NCI-H2196 treated with DMSO at 0.1 percent for 48 hours (cell line): ENCODE results near the gene TLL2.

Experiments
- DNase-seq: peaks from one replicate; lab custom pipeline; 2025; ENCODE audit not compliant: unreplicated experiment; lab: John Stamatoyannopoulos, UW

The TLL2 gene

DNA sequence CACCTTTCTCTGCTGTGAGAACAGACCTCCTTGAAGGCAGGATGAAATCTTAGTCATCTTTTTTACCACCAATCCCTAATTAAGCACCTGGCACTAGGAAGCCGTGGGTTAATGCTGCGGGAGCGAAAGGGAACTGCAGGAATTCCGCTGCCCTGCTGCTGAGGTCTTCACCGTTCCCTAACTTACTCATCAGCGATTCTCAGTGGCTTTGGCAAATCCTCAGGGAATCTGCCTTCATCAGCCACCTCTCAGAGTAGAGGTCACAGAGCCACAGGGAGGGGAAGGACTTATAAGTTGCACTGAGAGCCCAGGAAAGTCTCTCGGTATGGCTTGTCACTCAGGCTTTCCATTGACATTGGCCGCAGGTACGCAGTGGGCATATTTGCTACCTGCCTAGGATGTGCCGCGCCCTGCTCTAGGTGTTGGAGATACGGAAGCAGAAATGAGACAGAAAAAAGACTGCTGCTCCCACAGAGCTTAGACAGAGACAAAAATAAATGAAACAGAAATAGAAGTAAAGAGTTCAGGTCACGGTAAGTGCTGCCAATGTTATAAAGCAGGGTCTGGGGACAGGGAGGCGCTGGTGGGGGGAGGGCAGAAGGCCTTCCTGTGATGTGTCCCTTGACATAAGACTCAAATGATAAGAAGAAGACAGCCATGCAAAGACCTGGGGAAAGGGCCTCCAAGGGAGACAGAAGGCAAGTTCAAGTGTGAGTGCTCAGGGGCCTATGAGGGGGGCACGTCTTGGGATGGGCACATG, 82.3 kb downstream of the TLL2 start:
- no peak for DNase-seq

DNA sequence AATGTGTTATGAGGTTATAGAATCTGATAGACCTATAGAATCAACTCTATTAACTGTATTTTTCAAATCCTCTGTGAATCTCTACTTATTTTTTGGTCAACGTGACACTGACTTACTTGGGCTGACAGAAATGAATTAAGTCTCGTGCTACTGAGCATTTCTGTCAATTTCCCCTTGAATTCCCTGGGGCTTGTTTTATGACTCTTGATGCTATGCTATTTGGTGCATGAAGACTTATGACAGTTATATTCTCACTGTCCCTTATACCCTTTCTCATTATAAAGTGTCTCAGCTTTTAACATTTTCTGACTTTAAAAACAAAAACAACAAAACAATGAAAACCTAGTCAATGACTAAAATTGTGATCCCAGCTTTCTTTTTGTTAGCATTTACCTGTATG, 86.4 kb downstream of the TLL2 start:
- DNase-seq, result no peak

DNA sequence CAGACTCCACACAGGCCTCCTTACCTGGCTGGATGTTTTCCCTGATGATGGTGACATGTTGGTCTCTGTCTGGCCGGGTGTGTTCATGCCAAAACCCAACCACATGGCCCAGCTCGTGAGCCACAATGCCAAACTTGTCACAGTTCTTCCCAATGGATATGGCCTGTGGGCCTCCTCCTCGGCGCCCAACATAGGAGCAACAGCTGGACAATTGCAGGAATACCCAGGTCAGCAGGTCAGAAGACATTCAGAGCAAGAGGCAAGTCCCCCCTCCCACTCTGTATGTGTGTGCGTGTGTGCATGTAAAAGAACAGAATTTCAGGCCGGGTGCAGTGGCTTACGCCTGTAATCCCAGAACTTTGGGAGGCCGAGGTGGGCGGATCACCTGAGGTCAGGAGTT, 91.2 kb downstream of the TLL2 start:
- no peak for DNase-seq

DNA sequence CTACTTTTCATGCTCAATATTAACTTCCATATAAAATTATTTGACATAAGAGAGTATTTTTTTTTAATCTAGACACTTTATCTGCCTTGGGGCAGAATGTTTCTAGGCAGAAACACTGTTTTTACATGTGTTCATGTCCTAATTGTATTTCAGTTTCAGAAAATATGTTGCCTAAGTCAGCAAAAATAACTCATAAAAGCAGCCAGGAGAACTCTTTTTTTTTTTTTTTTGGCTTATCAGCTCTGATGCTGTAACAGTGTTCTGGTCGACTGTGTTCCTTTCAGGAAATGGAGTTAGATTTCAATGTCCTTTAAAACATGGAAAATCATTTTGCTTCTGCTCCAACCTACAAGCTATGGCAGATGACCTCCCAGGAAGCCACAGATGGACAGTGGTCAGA, 91.7 kb downstream of the TLL2 start:
- DNase-seq, result no peak

DNA sequence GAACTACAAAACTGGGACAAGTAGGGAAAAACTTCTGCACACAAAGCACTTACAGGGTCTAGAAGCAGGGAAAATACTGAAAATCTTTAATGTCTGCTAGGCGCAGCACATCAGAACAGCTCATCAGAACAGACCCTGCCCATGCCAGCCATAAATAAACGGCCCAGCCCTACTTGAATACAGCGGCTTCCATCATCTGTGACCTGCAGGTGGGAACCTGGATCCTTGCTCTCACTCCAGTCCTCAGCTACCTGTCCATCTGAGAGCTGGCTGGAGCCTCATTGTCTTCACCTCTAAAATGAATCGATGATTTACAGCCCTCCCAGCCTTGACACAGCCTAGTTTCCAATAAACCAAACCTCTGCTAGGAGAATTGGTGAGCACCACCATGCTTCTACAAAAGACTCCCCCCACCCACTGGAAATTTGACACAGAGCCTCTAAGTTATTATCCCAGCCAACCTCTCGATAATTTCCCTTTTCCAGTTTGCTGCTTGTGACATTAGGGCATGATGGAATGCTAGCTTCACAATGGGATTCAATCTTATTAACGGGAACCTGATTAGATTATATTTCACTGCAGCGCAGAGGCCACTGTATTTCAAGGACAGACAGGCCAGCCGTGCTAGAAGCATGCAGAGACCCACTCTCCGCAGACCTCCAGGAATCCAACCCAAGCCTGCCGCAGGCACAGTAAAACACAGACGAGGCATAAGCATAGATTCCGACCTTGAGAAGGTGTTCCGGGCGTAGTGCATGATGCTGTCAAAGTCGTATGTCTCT, 93.3 kb downstream of the TLL2 start:
- DNase-seq, result no peak

DNA sequence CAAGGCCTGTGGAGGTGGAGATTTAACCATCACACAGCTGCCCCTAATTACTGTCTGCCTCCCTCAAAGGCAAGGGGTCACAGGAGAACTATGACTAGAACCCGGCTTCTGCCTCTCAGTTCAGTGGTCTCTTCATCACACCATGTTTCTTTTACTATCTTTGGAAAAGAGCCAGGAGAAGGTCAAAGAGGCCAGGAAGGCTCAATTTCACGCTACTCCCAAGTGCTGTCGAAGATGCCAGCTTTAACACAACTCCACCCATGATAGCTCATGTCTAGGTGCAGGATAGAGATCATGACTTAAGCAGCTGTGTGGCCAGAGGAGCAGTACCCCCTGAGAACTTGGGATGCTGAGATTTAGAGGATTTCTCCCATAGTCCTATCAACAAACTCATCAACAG, 94.4 kb downstream of the TLL2 start:
- DNase-seq, result no peak

DNA sequence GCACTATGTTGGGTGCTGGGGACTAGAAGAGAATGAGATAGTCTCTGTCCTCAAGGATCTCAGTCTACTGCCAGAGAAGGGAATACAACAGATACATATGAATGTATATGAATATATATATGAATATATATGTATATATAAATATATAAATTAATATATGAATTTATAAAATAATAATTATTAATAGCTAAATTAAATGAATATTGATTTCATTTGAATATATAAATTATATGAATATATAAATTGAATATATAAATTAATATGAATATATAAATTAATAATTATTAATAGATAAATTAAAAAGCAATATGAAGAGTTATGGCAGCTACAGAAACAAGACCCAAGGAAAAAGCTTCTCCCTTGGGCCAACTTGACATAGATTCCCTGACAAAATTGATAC, 95.1 kb downstream of the TLL2 start:
- DNase-seq, result no peak

DNA sequence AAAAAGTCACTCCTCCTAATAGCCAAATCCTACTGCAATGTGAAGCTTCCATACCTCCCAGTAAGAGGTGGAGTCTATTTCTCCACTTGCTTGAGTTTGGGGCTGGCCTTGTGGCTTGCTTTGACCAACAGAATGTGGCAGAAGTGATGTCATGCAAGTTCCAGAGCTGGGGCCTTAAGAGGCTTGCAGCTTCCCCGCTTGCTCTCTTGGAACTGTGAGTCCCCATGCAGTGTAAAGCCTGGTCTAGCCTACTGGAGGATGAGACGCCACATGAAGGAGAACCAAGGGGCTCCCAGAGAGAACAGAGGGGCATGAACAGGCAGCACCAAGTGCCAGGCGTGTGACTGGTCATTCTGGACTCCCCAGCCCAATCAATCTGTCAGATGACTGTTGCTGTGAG, 96.3 kb downstream of the TLL2 start:
- DNase-seq, result no peak

DNA sequence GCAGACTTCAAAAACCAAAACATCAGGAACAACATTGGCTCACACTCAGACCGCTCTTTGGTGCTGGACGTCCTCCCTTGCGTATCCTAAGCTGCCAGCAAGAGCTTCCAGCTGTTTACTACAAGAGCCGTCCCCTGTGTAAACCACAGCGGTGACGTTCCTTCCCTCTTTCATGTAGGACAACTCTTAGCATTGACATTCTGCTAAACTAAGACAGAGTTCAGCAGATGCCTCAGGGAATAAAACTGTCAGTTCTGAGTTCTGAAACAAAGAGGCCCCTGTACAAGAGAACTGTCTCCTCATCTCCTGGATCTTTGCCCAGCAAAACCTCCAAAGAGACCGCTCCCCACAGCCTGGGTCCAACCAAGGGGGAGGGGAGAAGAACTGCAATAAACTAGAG, 97.1 kb downstream of the TLL2 start:
- DNase-seq, result no peak

DNA sequence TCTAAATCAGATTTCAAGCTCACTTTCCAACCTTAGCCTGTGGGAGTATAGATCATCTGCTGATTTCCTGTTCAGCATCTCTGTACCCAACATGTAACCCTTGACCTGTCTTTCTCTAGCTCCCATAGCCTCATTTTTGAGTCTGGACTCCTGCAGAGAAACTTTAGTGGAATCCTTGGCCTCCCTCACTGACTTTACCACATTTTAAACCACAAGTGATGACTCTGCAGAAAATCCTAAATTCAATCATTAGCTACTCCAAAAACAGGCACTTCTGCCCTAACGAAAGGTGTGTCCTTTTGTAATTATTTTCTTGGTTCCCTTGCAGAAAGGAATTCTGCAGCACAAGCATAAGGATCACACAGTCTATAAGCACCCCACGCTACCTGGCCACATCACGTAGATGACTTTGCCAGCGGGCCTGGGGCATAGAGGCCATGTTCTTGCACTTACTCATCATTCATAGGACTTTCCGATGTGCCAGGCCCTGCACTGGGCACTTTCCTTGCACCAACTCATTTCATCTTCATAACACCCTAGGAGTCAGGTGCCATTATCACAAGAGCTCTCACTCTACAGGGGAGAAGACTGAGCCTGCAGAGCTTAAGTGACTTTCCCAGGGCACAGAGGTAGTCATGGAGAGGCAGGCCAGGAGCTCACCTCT, 97.7 kb downstream of the TLL2 start:
- DNase-seq, result no peak

DNA sequence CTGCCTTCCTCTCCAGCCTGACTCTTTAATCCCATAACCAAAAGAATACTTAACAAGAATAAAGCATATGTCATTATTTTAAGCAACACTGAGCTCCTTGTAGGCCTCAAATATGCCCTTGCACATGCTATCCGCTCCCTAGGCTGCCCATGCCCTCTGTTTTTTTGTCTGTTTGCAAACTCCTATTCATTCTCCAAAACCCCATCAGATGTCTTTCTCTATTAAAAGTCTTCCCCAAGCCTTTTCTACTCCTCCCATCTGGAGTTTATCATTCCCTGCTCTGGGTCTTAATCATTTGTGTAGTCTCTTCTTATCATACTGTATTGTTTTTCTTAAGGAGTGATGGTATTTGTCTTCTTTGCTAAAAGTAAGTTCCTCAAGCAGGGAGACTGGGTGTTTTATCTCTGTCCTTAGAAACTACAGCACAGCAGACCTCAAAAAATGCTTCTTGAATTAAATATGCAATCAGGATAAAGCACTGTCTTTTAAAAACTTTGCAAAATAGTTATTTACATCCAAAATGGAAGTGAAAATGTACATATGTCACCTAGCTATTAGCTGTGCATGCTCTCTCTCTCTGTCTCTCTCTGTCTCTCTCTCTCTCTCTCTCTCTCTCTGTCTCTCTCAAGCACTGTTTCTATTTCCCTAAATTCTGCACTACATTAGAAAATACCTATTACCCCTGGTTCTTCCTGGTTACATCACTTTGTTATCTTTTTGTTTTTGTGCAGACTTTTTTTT, 98.4 kb downstream of the TLL2 start:
- no peak for DNase-seq

DNA sequence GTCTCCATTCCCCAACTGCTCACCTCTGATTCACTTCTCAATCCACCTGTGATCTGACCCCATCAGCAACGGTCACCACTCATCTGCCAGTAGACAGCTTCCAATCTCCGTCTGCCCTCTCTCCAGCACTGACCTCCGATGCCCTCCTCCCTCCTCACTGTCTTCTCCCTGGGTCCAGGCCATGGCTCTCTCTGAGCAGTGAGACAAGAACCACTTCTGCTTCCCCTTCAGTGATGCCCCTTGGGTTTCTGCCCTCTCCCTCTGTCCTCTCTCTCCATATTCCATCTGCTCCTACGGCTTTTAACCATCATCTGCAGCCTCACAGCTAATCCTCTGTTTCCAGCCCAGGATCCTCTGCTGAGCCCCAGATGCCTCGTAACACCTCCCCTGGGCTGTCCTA, 99.4 kb downstream of the TLL2 start:
- DNase-seq, result no peak

DNA sequence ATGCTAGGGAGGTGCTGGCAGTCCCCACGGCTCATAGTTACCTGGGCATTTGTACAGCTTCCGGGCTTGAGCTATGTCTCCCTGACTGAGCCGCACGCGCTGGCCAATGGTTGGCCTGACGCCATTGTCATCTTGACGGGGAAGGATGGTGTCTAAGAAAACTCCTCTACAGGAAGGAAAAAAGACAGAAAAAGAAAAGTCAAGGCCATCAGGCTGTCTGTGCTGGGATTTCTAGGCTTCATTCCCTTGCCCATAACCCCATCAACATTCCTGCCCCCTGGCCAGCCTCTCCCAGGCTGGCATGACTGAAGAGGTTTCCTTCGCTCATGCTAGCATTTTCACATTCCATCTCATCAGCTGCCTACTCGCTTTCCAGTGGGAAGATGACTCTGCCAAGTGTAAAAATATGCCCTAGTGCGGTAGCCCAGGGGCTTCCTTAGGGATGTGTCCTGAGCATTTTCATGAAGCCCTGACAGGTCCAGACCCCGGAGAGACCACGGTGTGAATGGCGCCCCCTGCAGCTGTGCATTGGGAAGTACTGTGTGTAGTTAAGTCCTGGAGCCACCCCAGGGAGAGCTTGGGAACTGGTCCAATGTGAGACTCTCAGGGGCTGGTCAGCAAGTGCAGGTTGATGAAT, 100.5 kb downstream of the TLL2 start:
- DNase-seq, result no peak

DNA sequence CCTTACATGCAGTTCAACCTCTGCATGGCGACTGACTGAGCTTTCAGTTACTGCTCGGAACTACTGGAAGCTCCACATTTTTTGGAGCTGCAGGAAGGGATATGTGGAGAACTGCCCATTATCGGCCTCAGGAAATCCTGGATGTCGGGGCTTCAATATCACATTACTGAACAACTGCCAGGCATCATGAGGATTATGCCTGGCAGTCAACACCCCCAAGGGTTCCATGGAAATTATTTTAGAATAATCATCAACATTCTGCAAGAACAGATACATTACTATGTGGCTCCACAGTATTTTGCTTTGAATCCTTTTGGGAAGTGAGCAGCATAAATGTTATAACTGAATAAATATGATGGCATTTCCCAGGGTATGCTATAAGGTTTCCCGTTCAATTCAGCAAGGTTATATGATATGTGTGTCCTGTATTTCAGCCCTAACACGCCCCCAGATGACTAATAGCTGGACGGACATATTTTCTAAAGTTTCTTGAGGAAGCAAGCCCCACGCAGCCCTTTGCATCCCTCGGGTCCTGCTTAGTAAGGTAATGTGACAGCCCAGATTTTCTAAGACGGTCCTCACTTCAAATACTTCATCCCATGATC, 101.9 kb downstream of the TLL2 start:
- DNase-seq, result no peak

DNA sequence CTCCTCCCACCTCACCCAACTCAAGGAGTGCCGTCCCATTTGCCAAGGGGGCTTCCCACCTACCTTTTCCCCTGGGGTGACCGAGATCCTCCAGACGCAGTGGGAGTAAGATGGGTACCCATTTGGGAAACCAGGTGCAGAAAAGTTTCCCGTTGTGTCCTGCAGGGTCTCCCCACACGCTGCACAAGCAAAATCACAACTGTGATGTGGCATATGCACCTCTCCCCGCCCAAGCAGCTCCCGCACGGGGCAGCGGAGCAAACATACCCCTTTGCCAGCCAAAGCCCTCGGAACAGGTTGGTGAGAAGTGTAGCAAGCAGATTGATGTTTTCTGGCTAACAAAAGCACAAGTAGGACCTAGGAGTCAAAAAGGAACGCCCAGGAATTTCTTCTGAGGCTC, 103.4 kb downstream of the TLL2 start:
- DNase-seq, result no peak

DNA sequence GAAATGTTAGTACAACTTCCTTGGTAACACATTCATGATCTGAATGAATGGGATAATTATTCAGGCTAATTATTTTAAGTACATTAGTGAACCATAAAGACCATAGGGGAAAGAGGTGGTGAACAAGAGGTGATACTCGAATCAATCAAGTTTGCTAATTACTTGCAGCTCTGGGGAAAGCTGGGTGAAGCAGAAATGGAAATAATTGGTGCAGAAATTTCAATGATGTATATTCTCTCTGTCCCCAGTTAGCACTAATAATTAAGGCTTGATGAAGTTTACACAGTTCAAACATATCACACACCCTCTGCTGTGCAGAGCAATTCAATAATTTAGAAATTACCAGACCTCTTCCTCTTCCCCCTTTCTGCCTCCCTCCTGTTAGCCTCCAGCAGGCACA, 105.5 kb downstream of the TLL2 start:
- DNase-seq, result no peak

DNA sequence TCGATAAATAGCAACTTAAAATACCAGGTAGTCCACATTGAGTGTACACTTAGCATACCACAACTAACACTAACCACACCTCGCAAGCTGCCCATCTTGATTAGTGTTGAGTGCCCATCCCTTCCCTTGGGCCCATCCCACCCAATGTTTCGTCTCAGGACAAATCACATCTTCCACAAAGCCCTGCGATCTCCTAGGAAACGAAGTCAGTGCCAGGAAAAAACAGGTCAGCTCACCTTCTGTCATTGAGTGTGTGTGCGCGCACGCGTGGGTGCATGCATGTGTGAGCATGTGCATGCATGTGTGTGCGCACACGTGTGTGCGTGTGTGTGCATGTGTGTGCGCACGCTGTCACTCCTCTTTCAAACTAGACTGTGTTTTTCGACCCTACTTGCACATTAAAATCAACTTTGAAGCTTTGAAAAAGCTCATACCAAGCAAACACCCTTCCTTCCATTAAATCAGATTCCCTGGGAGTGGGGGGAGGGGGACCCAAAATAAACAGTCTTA, 106.1 kb downstream of the TLL2 start:
- DNase-seq, result no peak

DNA sequence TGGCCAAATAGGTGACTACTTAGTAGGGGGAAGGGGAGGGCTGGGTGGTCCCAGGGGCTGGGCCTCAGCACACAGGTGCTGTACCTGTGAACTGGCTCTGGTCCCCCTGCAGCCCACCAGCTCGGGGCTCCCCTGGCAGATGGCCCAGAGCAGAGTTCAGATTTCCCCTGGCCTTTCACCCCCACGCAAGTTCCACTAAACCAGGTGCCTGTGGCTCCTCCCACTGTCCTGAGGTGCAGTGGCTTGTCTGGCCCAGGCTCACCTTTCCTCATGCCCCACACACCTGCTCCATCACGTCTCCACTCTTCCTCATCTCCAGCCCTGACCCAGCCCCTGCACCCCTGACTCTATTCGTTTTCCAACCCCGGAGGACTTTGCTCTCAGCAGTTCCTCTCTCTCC, 107.6 kb downstream of the TLL2 start:
- DNase-seq, result no peak

DNA sequence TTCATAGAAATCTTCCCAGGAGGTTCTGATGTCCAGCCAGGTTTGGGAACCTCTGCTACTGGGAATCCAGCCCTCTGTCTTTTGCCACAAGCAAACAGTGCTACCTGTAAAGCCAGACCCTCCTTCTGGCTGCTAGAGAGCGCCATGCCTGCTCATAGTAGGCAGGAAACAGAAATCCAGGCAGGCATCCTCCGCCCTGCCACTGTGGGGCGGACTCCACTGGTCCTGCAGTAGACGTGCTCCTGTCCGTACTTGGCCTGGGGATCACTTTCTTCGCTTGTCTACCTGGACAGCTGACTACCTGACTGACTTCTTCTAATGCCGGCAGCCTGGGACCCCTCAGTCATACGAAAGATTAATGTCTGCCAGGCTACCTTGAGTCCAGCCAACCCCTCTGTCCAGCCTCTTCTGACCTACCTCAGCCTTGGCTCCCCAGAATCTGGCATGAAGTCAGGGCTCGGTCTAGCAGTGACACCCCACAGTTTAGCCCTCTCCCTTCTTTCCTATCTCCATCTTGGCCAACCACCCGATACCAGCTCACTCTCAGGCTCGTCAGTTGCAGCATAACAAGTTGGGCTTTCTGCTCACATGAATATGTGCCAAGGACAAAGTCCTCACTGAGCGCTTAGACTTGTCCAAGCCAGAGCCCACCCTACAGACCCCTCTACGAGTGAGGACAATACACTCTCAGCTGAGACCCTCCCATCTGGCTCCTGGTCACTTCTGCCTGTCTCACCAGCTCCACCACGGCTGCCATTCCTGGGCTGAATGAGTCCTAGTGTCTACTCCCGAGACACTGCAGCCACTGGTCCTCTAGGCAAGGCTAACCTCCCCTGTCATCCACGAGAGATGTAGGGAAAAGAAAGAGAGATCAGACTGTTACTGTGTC, 111.1 kb downstream of the TLL2 start:
- no peak for DNase-seq
